A549 treated with ZK216348 at 1 μM for 4 hours (cell line): Measurements from ENCODE around the gene ATP10A. TPM values are rescaled to one million over a fixed set of nuclear protein-coding genes. Genes with fewer than 3 reads are reported as not detected.

ENCODE experiments used
- total RNA-seq: library from RNA; stranded (reverse); fragments of 200-300 nt; extraction: Qiagen RNA extraction; gene quantifications from 5 replicates; pipeline ENCODE4 v1.2.3, GENCODE V29; 2022; ENCODE audit warnings: low read depth

Gene ATP10A
- 5.7 to 9.9 TPM (median 8.0 TPM) in 5 replicates for total RNA-seq

GRCh38 chr15:25863111-25863967, at the start of gene ATP10A:
Gene ATP10A, minus strand, starts transcription at chr15:25863327. Its CDS starts 231 bp downstream, at chr15:25863096.

